Fibroblast of the conjunctiva (primary cell): ENCODE measurements around the gene MAN1B1.

Experiments
- DNase-seq: peaks from one replicate; pipeline ENCODE4 v3.0.0-alpha.2; 2010; ENCODE audit warnings: low read depth

The MAN1B1 gene

GRCh38 chr9:137147091-137147792, 60.5 kb downstream of the MAN1B1 start:
- no peak for DNase-seq

GRCh38 chr9:137147793-137148160, 61.0 kb downstream of the MAN1B1 start:
- DNase-seq: no peak

- DNase-seq: no peak
Measured at GRCh38 chr9:137148242-137148641, 61.5 kb downstream of the MAN1B1 start.

GRCh38 chr9:137148661-137149060, 61.9 kb downstream of the MAN1B1 start:
- DNase-seq: no peak

GRCh38 chr9:137149363-137149762, 62.6 kb downstream of the MAN1B1 start:
- DNase-seq: no peak

GRCh38 chr9:137149942-137150616, 63.3 kb downstream of the MAN1B1 start:
- DNase-seq: no peak

GRCh38 chr9:137150617-137151457, 64.1 kb downstream of the MAN1B1 start:
- DNase-seq: no peak

- DNase-seq: no peak
Measured at GRCh38 chr9:137152844-137153405, 66.1 kb downstream of the MAN1B1 start.

GRCh38 chr9:137156567-137157375, 70.0 kb downstream of the MAN1B1 start:
- DNase-seq: no peak

GRCh38 chr9:137157618-137158415, 71.0 kb downstream of the MAN1B1 start:
- DNase-seq: no peak

- no peak for DNase-seq
Measured at GRCh38 chr9:137158625-137159024, 71.8 kb downstream of the MAN1B1 start.
